Measurements from ENCODE around the gene SH3RF3. TPM values are rescaled to one million over a fixed set of nuclear protein-coding genes. Genes with fewer than 3 reads are reported as not detected.

SH3RF3 gene
- total and polyA plus RNA-seq, 8 donors, result 7.0 to 11.1 (median 8.3) TPM

DNA sequence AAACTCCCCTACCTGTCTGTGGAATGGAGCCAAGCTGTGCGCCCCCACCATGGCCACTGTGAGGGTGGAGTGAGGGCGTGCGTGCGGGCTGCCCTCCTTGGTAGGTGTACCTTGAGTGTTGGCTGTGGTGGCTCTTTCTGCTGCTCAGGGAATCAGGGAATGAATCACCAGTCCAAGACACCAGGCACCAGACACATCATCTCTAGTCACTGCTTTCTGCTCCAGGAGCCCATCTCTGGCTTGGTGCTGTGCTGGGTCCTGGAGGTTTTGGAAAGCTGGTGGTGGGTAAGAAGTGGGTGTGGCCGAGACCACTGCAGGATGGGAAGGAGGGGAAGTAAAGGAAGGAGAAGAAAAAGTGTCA is 274.8 kb downstream of the SH3RF3 start:
- intact Hi-C loops (cut with DNase I), result no loop called here
- H3K9me3 ChIP-seq, result no peaks in the 10 kb centered on the region
- H3K36me3 ChIP-seq, result no peaks in the 10 kb centered on the region
- no peak overlapping the region for H3K4me3 ChIP-seq
- no peaks in the 10 kb centered on the region for H3K4me1 ChIP-seq
- ATAC-seq, result no peak
- H3K27me3 ChIP-seq, result no peaks in the 10 kb centered on the region
- no peak overlapping the region for H3K27ac ChIP-seq
- DNase-seq, result no peak
- TF ChIP-seq, protein P1, sequence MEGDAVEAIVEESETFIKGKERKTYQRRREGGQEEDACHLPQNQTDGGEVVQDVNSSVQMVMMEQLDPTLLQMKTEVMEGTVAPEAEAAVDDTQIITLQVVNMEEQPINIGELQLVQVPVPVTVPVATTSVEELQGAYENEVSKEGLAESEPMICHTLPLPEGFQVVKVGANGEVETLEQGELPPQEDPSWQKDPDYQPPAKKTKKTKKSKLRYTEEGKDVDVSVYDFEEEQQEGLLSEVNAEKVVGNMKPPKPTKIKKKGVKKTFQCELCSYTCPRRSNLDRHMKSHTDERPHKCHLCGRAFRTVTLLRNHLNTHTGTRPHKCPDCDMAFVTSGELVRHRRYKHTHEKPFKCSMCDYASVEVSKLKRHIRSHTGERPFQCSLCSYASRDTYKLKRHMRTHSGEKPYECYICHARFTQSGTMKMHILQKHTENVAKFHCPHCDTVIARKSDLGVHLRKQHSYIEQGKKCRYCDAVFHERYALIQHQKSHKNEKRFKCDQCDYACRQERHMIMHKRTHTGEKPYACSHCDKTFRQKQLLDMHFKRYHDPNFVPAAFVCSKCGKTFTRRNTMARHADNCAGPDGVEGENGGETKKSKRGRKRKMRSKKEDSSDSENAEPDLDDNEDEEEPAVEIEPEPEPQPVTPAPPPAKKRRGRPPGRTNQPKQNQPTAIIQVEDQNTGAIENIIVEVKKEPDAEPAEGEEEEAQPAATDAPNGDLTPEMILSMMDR (IDR thresholded peaks at IDR 0.05), result no peak

DNA sequence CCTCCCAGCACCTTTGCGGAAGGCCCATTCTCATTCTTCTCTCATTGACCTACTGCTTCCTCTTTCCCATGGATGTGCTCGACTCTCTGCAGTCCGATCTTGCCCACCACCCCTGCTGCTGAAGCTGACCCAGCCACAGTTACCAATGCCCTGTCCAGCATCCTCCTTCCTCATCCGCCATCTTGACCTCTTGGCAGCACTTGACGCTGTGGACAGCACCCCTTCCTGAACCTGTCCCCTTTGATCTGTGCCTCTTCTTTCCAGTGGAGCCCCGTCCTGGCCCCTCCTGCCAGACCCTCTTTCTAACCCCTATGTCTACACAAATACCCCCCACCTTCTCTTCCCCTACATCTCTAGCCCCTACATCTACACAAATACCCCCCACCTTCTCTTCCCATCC is 275.7 kb downstream of the SH3RF3 start:
- H3K4me1 ChIP-seq, result no peaks in the 10 kb centered on the region
- intact Hi-C loops (cut with DNase I), result no loop called here
- H3K9me3 ChIP-seq, result no peaks in the 10 kb centered on the region
- no peak overlapping the region for H3K4me3 ChIP-seq
- TF ChIP-seq, protein P1 (IDR thresholded peaks at IDR 0.05), result no peak
- no peaks in the 10 kb centered on the region for H3K27me3 ChIP-seq
- H3K36me3 ChIP-seq, result no peaks in the 10 kb centered on the region
- DNase-seq (no peak), ATAC-seq (no peak)
- H3K27ac ChIP-seq, result no peak overlapping the region

DNA sequence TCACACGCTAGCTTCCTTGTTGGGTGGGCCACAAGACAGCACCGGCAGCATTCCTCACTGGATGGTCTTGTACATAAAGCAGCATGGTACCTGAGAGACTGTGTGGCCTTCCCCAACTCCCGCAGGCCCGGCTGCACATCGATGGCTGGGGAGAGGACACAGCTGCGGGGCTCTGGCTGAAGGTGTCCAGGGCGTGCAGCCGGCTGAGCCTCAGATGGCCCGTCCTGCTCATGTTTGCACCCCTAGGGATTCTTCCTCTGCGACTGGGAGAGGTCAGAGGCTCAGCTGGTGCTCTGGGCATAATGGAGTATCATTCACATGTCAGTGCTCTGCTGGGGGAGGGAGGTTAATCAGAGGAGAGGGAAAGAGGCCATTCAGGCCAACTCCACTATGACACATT is 276.9 kb downstream of the SH3RF3 start:
- Histone ChIP-seq H3K36me3 (no peaks in the 10 kb centered on the region), H3K4me3 (no peak overlapping the region), H3K27me3 (no peaks in the 10 kb centered on the region), H3K27ac (no peak overlapping the region), H3K4me1 (no peaks in the 10 kb centered on the region), H3K9me3 (no peaks in the 10 kb centered on the region)
- no peak for DNase-seq
- intact Hi-C loops (cut with DNase I), result no loop called here
- ATAC-seq, result no peak
- TF ChIP-seq, protein P1 (IDR thresholded peaks at IDR 0.05), result no peak

GRCh38 chr2:109406301-109406700 is 277.3 kb downstream of the SH3RF3 start:
- TF ChIP-seq, protein P1 (IDR thresholded peaks at IDR 0.05), result no peak
- H3K4me1 ChIP-seq, result no peaks in the 10 kb centered on the region
- no peaks in the 10 kb centered on the region for H3K9me3 ChIP-seq
- no peak overlapping the region for H3K27ac ChIP-seq
- DNase-seq (no peak), ATAC-seq (no peak)
- intact Hi-C loops (cut with DNase I), result no loop called here
- no peaks in the 10 kb centered on the region for H3K36me3 ChIP-seq
- H3K27me3 ChIP-seq, result no peaks in the 10 kb centered on the region
- H3K4me3 ChIP-seq, result no peak overlapping the region

GRCh38 chr2:109407276-109408042 is 278.5 kb downstream of the SH3RF3 start:
- no peak overlapping the region for H3K4me3 ChIP-seq
- TF ChIP-seq, protein P1 (IDR thresholded peaks at IDR 0.05), result no peak
- no peaks in the 10 kb centered on the region for H3K27me3 ChIP-seq
- no peaks in the 10 kb centered on the region for H3K36me3 ChIP-seq
- intact Hi-C loops (cut with DNase I), result no loop called here
- no peaks in the 10 kb centered on the region for H3K9me3 ChIP-seq
- DNase-seq, result no peak
- H3K4me1 ChIP-seq, result no peaks in the 10 kb centered on the region
- no peak for ATAC-seq
- no peak overlapping the region for H3K27ac ChIP-seq
